Loucy (cell line): Measurements from ENCODE around the gene ELMO1.

Experiments used
- H2AFZ ChIP-seq: fragments of 200-600 bp; sonication (generic); 2 replicates; pipeline ENCODE4 v1.6.0; 2016; ENCODE audit warnings: antibody characterized with exemption, mild to moderate bottlenecking, low read length, moderate library complexity
- H3F3A ChIP-seq: fragments of 200-600 bp; 2 replicates; pipeline ENCODE4 v1.6.0; 2016; ENCODE audit warnings: antibody characterized with exemption, low read depth, mild to moderate bottlenecking
- H3K27me3 ChIP-seq: fragments of 200-600 bp; sonication (generic); 2 replicates; pipeline ENCODE4 v1.6.1; 2014; ENCODE audit warnings: low read length, mild to moderate bottlenecking; ENCODE audit not compliant: insufficient read depth, poor library complexity, severe bottlenecking
- H3K36me3 ChIP-seq: fragments of 200-600 bp; sonication (generic); 2 replicates; pipeline ENCODE4 v1.6.1; 2016; ENCODE audit warnings: low read length; ENCODE audit not compliant: insufficient read depth
- H3K4me1 ChIP-seq: fragments of 200-600 bp; sonication (generic); 2 replicates; pipeline ENCODE4 v1.5.1; 2014; ENCODE audit warnings: low read length, mild to moderate bottlenecking; ENCODE audit not compliant: insufficient read depth, poor library complexity, severe bottlenecking
- H3K4me2 ChIP-seq: fragments of 200-600 bp; sonication (generic); 2 replicates; pipeline ENCODE4 v1.6.0; 2014; ENCODE audit warnings: antibody characterized with exemption, low read length, low read depth, mild to moderate bottlenecking; ENCODE audit not compliant: poor library complexity, severe bottlenecking
- H3K4me3 ChIP-seq: fragments of 200-600 bp; sonication (generic); 2 replicates; pipeline ENCODE4 v1.5.1; 2014; ENCODE audit warnings: low read length, mild to moderate bottlenecking, mixed read lengths; ENCODE audit not compliant: poor library complexity, severe bottlenecking
- H3K79me2 ChIP-seq: fragments of 200-600 bp; sonication (generic); 2 replicates; pipeline ENCODE4 v1.6.1; 2014; ENCODE audit warnings: low read length; ENCODE audit not compliant: insufficient read depth
- H3K9ac ChIP-seq: fragments of 200-600 bp; sonication (generic); 2 replicates; pipeline ENCODE4 v1.6.0; 2014; ENCODE audit warnings: mild to moderate bottlenecking, low read depth, low read length, moderate library complexity; ENCODE audit not compliant: poor library complexity, severe bottlenecking
- H3K9me2 ChIP-seq: fragments of 200-600 bp; sonication (generic); replicated peaks from 2 replicates; pipeline ENCODE4 v1.6.1; 2016; ENCODE audit warnings: low read depth, low read length, mixed read lengths
- H3K9me3 ChIP-seq: fragments of 200-600 bp; sonication (generic); 2 replicates; pipeline ENCODE4 v1.6.1; 2014; ENCODE audit warnings: mild to moderate bottlenecking, antibody characterized with exemption, low read length, low read depth; ENCODE audit not compliant: insufficient read depth
- H4K20me1 ChIP-seq: fragments of 200-600 bp; sonication (generic); 2 replicates; pipeline ENCODE4 v1.6.0; 2014; ENCODE audit warnings: antibody characterized with exemption, low read length, mild to moderate bottlenecking; ENCODE audit not compliant: insufficient read depth, poor library complexity, severe bottlenecking
- EZH2phosphoT487 ChIP-seq: fragments of 200-600 bp; IDR thresholded peaks from 2 replicates; pipeline ENCODE4 v1.6.1; 2018; ENCODE audit warnings: antibody characterized with exemption, mild to moderate bottlenecking, moderate library complexity, borderline replicate concordance
- TF ChIP-seq, protein P1 (sequence below): fragments of 200-600 bp; sonication (generic); conservative IDR thresholded peaks from 2 replicates; pipeline ENCODE4 v1.5.1; 2014; ENCODE audit warnings: mild to moderate bottlenecking, antibody characterized with exemption, low read length

ELMO1 gene

DNA sequence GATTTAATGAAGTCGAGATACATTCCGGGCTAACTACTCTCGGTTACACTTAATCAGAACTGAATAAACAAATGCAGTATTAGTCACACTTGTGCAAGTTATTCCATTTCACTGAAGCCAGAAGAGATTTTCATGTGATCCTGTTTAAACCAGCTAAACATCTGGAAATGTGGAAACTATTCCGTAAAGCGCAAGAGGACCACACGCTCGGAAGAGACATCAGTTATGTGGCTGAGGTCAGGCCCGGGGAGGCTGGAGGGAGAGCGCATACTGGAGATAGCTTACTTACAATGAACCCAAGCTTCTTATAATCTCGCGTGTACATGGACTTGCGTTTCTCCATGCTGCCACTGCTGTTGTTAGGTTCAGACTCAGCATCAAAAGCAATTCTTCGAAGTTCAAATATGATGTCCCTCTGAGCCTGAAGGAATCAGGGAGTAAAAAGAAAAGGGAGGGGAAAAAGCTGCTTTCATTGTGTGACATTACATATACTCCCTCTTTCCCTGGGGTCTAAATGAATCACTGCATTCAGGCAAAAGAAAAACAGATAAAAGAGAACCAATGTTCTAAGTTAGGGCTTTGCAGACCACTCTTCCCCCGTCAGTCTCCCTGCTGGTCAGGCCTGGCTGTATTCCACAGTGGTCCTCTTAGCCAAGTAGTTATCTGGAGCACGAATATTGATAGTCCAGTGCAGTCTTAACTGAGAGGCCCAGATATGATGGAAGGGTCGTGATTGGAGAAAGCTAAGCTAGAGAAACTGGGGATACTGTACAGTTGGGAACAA, 237.4 kb downstream of the ELMO1 start:
- Histone ChIP-seq H3K9me2 (no peaks in the 10 kb centered on the region), H3K4me1 (peaks cover 4% of the 10 kb centered on the region), H3K36me3 (peaks cover 79% of the 10 kb centered on the region; the same call in 1 of the 2 replicates), H3K27me3 (no peaks in the 10 kb centered on the region), H4K20me1 (no peaks in the 10 kb centered on the region), H3K9me3 (no peaks in the 10 kb centered on the region), H3F3A (no peaks in the 10 kb centered on the region), H2AFZ (no peak overlapping the region), H3K4me2 (no peak overlapping the region), H3K79me2 (no peaks in the 10 kb centered on the region), H3K9ac (no peak overlapping the region), H3K4me3 (no peak overlapping the region)
- TF ChIP-seq, protein P1, sequence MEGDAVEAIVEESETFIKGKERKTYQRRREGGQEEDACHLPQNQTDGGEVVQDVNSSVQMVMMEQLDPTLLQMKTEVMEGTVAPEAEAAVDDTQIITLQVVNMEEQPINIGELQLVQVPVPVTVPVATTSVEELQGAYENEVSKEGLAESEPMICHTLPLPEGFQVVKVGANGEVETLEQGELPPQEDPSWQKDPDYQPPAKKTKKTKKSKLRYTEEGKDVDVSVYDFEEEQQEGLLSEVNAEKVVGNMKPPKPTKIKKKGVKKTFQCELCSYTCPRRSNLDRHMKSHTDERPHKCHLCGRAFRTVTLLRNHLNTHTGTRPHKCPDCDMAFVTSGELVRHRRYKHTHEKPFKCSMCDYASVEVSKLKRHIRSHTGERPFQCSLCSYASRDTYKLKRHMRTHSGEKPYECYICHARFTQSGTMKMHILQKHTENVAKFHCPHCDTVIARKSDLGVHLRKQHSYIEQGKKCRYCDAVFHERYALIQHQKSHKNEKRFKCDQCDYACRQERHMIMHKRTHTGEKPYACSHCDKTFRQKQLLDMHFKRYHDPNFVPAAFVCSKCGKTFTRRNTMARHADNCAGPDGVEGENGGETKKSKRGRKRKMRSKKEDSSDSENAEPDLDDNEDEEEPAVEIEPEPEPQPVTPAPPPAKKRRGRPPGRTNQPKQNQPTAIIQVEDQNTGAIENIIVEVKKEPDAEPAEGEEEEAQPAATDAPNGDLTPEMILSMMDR = no peak
- no peak for TF ChIP-seq EZH2phosphoT487

DNA sequence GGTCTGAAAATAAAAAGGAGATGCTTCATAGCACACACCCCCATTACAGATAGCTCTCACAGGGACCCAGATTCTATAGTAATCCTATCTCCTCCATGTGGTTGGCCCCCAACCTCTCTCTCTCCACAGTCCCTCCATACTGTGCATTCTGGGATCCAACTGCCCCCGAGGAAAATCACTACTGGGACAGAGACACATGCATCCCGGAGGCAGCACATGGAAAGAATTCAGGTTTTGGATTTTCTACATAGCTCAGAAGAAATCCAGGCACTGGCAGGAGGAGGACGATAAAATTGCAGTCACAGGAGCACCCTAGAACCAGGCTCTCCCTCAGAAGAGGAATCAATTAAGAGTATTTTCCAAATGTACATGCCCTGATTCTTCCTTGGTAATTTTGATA, 239.5 kb downstream of the ELMO1 start:
- H3K27me3 ChIP-seq = no peaks in the 10 kb centered on the region
- no peak for TF ChIP-seq EZH2phosphoT487
- TF ChIP-seq, protein P1 = no peak
- no peaks in the 10 kb centered on the region for H3K9me3 ChIP-seq
- peaks cover 85% of the 10 kb centered on the region for H3K36me3 ChIP-seq
- no peak overlapping the region for H2AFZ ChIP-seq
- no peaks in the 10 kb centered on the region for H3K9me2 ChIP-seq
- H3K4me3 ChIP-seq = no peak overlapping the region
- no peak overlapping the region for H3K4me2 ChIP-seq
- H3K9ac ChIP-seq = no peak overlapping the region
- no peaks in the 10 kb centered on the region for H3K79me2 ChIP-seq
- no peaks in the 10 kb centered on the region for H3F3A ChIP-seq
- H4K20me1 ChIP-seq = no peaks in the 10 kb centered on the region
- no peaks in the 10 kb centered on the region for H3K4me1 ChIP-seq

DNA sequence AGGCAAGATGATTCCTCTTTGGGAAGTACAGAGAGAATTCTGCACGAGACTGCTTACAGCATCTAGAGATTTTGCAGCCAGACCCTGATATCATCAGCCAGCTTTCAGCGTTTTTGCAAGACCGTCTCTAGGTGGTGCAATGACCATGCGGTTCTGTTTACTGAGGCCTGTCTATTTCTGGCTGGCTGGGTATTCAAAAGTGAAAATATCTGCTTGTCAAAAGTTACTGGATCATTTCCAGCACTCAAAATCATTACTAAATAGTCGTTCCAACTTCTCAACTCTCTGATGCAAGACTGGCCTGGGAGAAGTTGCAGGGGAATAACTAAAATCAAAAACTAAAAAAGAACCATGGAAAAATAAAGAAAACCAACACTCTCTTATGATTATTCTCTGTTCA, 240.1 kb downstream of the ELMO1 start:
- H3K9me2 ChIP-seq = no peaks in the 10 kb centered on the region
- H3K9me3 ChIP-seq = no peaks in the 10 kb centered on the region
- H3K27me3 ChIP-seq = no peaks in the 10 kb centered on the region
- peaks cover 83% of the 10 kb centered on the region for H3K36me3 ChIP-seq
- H3K9ac ChIP-seq = no peak overlapping the region
- no peak overlapping the region for H3K4me2 ChIP-seq
- no peak for TF ChIP-seq EZH2phosphoT487
- TF ChIP-seq, protein P1 = peak; percentile 71
- no peaks in the 10 kb centered on the region for H3K4me1 ChIP-seq
- H3F3A ChIP-seq = no peaks in the 10 kb centered on the region
- H3K4me3 ChIP-seq = no peak overlapping the region
- no peaks in the 10 kb centered on the region for H4K20me1 ChIP-seq
- H2AFZ ChIP-seq = no peak overlapping the region
- H3K79me2 ChIP-seq = no peaks in the 10 kb centered on the region
